GM20431 (cell line): ENCODE measurements around the gene PITPNM3.

ENCODE experiments used
- in situ Hi-C: fragments of 300-500 bp; cut with MseI, MboI; formaldehyde crosslinking; loops from one replicate; pipeline ENCODE4 v1.15.0; 2020; ENCODE audit warnings: low sequenced_read_pairs; ENCODE audit not compliant: unreplicated experiment

Gene PITPNM3

GRCh38 chr17:6505425-6506142 lies 50.8 kb downstream of the PITPNM3 start:
- in situ Hi-C loops = no loop called here

- in situ Hi-C loops = no loop called here
Measured at GRCh38 chr17:6503641-6504195, 52.6 kb downstream of the PITPNM3 start.

GRCh38 chr17:6502871-6503509 lies 53.4 kb downstream of the PITPNM3 start:
- in situ Hi-C loops = no loop called here

- in situ Hi-C loops = no loop called here
Measured at GRCh38 chr17:6502142-6502541, 54.2 kb downstream of the PITPNM3 start.

GRCh38 chr17:6501359-6501758 lies 55.0 kb downstream of the PITPNM3 start:
- in situ Hi-C loops = no loop called here

- in situ Hi-C loops = no loop called here
Measured at GRCh38 chr17:6498901-6499540, 57.3 kb downstream of the PITPNM3 start.

- in situ Hi-C loops = no loop called here
Measured at GRCh38 chr17:6498356-6498755, 58.0 kb downstream of the PITPNM3 start.

- in situ Hi-C loops = no loop called here
Measured at GRCh38 chr17:6497496-6498221, 58.7 kb downstream of the PITPNM3 start.

- in situ Hi-C loops = no loop called here
Measured at GRCh38 chr17:6496640-6497441, 59.5 kb downstream of the PITPNM3 start.

GRCh38 chr17:6496116-6496481 lies 60.3 kb downstream of the PITPNM3 start:
- in situ Hi-C loops = no loop called here

GRCh38 chr17:6495450-6496115 lies 60.8 kb downstream of the PITPNM3 start:
- in situ Hi-C loops = no loop called here

GRCh38 chr17:6494239-6494941 lies 62.0 kb downstream of the PITPNM3 start:
- in situ Hi-C loops = no loop called here

- in situ Hi-C loops = no loop called here
Measured at GRCh38 chr17:6492892-6493674, 63.3 kb downstream of the PITPNM3 start.

- in situ Hi-C loops = no loop called here
Measured at GRCh38 chr17:6491071-6491700, 65.2 kb downstream of the PITPNM3 start.

GRCh38 chr17:6489016-6489550 lies 67.3 kb downstream of the PITPNM3 start:
- in situ Hi-C loops = no loop called here

- in situ Hi-C loops = no loop called here
Measured at GRCh38 chr17:6488008-6488539, 68.3 kb downstream of the PITPNM3 start.
